Tibial nerve (tissue), 3 donors: ENCODE results near the gene LYRM4.

ENCODE experiments used
- POLR2A ChIP-seq, 2 donors: fragments of 450-650 bp; IDR thresholded peaks; one replicate each; pipeline ENCODE4 v1.6.1; 2017; ENCODE audit warnings: antibody characterized with exemption in 2 of 2, mild to moderate bottlenecking in 2 of 2, moderate library complexity in 2 of 2
- TF ChIP-seq, protein P1 (sequence below), 5 experiments: fragments of 200-600 bp in 3 of 5; fragments of 450-650 bp in 2 of 5; sonication (generic) in 3 of 5; IDR thresholded peaks; one replicate each; pipeline ENCODE4 v1.5.1; 2016 to 2019; ENCODE audit warnings: antibody characterized with exemption in 5 of 5, mild to moderate bottlenecking in 3 of 5, moderate library complexity in 2 of 5

DNA sequence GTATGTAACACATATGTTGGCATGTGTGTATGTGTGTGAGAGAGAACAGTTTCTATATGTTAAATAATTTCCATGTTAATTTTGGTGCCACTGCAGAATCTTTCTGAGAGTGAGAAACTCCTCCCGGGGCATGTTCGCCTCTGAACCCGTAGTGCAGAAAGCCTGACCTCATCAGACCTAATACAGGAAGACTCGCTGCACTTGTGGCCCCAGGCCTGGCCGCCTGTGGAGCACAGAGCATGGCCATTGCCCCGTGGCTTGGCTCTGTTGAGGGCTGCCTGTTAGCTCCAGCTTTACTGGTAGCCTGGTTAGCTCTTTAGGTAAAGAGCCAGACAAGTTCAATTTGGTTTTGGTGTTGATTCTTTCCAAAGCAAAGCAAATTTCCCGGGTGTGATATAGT lies 26.0 kb upstream of the LYRM4 start:
- TF ChIP-seq, protein P1, sequence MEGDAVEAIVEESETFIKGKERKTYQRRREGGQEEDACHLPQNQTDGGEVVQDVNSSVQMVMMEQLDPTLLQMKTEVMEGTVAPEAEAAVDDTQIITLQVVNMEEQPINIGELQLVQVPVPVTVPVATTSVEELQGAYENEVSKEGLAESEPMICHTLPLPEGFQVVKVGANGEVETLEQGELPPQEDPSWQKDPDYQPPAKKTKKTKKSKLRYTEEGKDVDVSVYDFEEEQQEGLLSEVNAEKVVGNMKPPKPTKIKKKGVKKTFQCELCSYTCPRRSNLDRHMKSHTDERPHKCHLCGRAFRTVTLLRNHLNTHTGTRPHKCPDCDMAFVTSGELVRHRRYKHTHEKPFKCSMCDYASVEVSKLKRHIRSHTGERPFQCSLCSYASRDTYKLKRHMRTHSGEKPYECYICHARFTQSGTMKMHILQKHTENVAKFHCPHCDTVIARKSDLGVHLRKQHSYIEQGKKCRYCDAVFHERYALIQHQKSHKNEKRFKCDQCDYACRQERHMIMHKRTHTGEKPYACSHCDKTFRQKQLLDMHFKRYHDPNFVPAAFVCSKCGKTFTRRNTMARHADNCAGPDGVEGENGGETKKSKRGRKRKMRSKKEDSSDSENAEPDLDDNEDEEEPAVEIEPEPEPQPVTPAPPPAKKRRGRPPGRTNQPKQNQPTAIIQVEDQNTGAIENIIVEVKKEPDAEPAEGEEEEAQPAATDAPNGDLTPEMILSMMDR (IDR thresholded peaks at IDR 0.05): no peak
- TF ChIP-seq POLR2A (IDR thresholded peaks at IDR 0.05): no peak
